NCI-H460 (cell line): ENCODE measurements around the gene TEX14. TPM values are rescaled to one million over a fixed set of nuclear protein-coding genes. Genes with fewer than 3 reads are reported as not detected.
"Not testable (repeated sequence)": the region's sequence is repeated elsewhere in the genome, so short reads cannot be mapped to it uniquely, and the experiment has no call there.

Experiments
- DNase-seq: peaks from one replicate; pipeline ENCODE4 v3.0.0-alpha.2; 2016; ENCODE audit warnings: low read depth; ENCODE audit errors: extremely low read depth
- total RNA-seq: library from RNA; depleted of rRNA; stranded (reverse); fragments of >200 nt; shearing (Covaris generic); gene quantifications from 2 replicates; pipeline ENCODE4 v1.2.3, GENCODE V29; 2014

The TEX14 gene
- total RNA-seq, 1 experiment from 2014 or later: 0.10 TPM

GRCh38 chr17:58565389-58566311, 126.2 kb downstream of the TEX14 start:
- DNase-seq: no peak

GRCh38 chr17:58564971-58565370, 126.9 kb downstream of the TEX14 start:
- no peak for DNase-seq

- DNase-seq: no peak
Observed at GRCh38 chr17:58564243-58564642, 127.6 kb downstream of the TEX14 start.

GRCh38 chr17:58560511-58560910, 131.3 kb downstream of the TEX14 start:
- no peak for DNase-seq

DNA sequence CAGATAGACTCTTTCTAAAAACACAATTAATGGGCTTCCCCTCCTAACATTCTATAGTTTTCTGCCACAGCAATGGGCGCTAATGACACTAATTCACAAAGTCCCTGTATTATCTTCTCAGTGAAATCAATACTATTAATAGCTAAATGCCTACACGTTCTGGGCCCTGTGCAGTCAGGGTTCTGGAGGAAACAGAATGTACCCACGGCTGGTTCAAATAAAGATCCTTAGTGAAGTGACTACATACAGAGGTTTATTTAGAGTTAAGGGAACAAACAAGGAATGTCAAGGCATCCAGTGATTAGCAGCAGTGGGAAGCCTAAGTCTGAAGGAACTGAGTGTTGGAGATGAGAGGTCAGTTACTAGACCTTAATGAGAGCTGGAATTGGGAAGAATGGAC, 133.9 kb downstream of the TEX14 start:
- DNase-seq: no peak

DNA sequence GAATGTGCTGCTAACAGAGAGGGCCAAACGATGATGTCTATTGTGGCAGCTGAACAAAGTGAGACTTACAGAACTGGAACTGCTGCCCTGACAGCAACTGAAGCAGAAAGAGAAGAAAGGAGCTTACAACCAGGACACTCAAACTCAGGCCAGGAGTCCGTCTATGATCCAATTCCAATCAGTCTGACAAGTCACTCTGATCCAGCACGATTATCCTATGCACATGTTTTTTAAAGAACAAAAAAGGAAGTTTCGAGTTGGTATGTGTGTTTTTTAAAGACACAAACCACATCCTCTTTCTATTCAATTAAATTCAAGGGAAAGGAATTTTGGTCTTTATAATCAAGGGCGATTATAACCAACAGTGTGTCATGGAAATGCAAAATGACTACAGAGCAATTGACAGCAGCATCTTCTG, 135.0 kb downstream of the TEX14 start:
- no peak for DNase-seq

DNA sequence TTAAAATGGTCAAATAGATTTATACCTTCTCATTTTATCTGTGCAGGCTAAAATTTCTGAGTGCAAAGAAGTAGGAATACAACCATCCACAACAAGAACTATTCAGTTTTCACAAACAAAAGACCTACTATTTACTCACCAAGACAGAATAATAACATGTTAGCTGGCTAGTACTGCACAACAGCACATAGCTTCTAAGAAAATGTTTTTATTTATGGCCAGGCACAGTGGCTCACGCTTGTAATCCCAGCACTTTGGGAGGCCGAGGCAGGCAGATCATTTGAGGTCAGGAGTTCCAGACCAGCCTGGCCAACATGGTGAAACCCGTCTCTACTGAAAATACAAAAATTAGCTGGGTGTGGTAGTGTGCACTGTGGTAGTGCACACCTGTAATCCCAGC, 136.7 kb downstream of the TEX14 start:
- DNase-seq: not testable (repeated sequence)

- DNase-seq: no peak
Observed at GRCh38 chr17:58541249-58541648, 150.6 kb downstream of the TEX14 start.

- DNase-seq: no peak
Observed at GRCh38 chr17:58539698-58540097, 152.1 kb downstream of the TEX14 start.

DNA sequence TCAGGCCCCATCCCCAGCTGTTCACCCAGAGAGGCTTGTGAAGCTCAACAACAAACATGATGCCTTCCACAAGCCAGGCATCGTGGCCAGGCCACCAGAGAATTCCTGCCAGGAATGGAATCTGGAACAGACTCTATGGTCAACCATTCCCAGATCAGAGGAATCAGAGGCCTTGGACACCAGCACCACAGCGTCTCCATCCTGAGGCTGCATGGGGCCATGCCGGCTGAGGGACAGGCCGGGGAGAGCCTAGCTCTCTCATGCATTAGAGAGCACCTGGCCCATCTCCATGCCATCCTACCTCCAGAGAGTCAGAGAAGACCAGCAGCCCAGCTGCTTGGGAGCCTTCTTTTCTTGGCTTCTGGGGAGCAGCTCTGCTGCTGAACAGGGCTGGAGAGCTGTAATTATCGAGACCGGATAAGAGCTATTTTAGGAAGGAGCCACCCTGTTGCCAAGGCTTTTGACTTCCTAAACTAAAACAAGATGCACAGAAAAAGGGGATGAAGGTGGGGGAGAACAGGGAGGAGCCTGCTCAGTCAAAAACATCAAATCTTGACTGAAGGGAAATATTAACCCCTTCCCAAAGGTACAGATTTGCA, 152.9 kb downstream of the TEX14 start:
- no peak for DNase-seq

- no peak for DNase-seq
Observed at GRCh38 chr17:58537266-58537665, 154.6 kb downstream of the TEX14 start.

- no peak for DNase-seq
Observed at GRCh38 chr17:58536542-58536941, 155.3 kb downstream of the TEX14 start.

- DNase-seq: no peak
Observed at GRCh38 chr17:58535431-58535830, 156.4 kb downstream of the TEX14 start.

GRCh38 chr17:58534901-58535421, 156.9 kb downstream of the TEX14 start:
- DNase-seq: no peak

DNA sequence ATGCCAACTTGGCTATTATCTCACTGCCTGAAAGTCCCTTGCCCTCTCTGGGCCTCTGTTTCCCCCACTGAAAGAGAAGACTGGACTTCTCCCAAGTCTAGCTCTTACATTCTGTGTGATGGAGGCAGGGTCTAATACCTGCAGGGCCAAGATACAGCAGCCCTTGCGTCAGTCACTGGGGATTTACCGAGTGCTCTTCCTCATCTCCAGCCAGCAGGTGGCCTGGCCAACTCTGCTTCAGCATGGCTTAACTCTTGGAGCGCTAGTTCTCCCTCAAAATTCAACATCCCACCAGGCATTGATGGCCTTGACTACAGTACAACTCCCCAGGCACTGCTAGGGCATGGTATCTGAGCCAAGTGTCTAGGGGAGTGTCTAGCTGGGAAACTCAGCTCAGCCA, 157.5 kb downstream of the TEX14 start:
- DNase-seq: no peak

DNA sequence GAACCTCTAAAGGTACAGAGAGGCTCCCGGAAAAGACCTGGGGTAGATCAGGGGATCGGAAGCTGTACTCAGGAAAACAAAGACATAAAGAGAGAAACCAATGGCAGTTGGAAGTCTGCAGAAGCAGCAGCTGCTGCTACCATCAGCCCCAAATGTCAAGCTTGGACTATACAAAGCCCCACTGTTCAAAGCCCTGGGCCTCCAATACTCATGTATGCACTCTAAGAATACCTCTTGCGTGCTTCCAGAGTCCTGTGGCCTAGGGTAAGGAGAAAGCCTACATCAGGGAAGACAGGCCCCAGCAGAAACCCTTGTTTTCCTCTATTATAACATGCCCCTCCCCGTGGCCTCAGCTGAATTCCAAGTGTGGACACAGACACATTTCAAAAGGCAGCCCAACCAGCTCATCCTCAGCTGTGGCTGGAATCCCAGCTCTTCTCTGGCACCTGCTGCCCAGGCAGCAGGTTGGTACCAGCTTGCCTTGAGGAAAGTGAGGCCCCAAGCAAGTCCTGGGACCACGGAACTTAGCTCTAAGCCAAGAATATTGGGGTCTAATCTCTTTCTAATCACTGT, 158.1 kb downstream of the TEX14 start:
- DNase-seq: no peak

GRCh38 chr17:58532555-58532951, 159.3 kb downstream of the TEX14 start:
- no peak for DNase-seq

GRCh38 chr17:58531661-58532554, 159.9 kb downstream of the TEX14 start:
- DNase-seq: no peak

GRCh38 chr17:58531122-58531521, 160.7 kb downstream of the TEX14 start:
- DNase-seq: no peak

GRCh38 chr17:58530655-58531054, 161.2 kb downstream of the TEX14 start:
- no peak for DNase-seq

DNA sequence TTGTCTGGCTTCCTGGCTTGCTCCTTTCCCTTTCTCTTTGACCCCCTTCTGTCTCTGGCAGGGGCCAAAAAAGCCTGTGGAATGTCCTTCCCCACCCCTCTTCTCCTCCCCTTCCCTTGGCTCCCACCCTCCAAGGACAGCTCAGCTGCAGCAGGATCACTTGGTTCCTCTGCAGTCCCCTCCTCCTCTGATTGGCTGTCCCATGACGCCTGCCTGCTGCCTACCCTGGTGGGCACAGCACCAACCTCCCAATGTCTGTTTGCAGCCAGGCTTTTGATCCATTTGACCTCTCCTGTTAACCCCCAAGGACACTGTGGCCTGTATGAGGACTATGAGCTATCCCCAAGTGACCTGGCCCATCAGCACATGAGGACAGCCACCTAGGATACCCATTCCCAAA, 162.6 kb downstream of the TEX14 start:
- no peak for DNase-seq
